ENCODE data around the gene CPSF7.

Gene CPSF7

GRCh38 chr11:61353131-61354067 lies 76.4 kb downstream of the CPSF7 start:
- no peak for DNase-seq (ENCODE audit: low spot score)

Measured in HuH-7 (cell line).